Measurements from ENCODE around the gene MBOAT2. TPM values are rescaled to one million over a fixed set of nuclear protein-coding genes. Genes with fewer than 3 reads are reported as not detected.

MBOAT2 gene
- total and polyA plus RNA-seq, 2 experiments from 2014 or later, result 15.9 to 22.7 TPM

GRCh38 chr2:8976442-8977259 is 26.8 kb downstream of the MBOAT2 start:
- H3F3A ChIP-seq (replicated peaks; ENCODE audit: low read depth), result no peaks in the 10 kb centered on the region
- no peak for ATAC-seq
- no peaks in the 10 kb centered on the region for H3K9me2 ChIP-seq (ENCODE audit: insufficient read depth)
- Mint-ChIP-seq H3K27me3 (ENCODE audit: insufficient read depth, low read depth, poor library complexity) (peaks cover 2% of the 10 kb centered on the region), H3K27ac (no peak overlapping the region), H3K4me3 (no peak overlapping the region), H3K36me3 (ENCODE audit: low read depth) (no peaks in the 10 kb centered on the region; the same call in 2 of the 3 replicates), H3K9me3 (no peaks in the 10 kb centered on the region; the same call in 1 of the 3 replicates), H3K4me1 (peaks cover 12% of the 10 kb centered on the region; the same call in 2 of the 3 replicates)
- DNase-seq (ENCODE audit: low spot score), result no peak
- H3K4me2 ChIP-seq, result no peak overlapping the region
- no peaks in the 10 kb centered on the region for H3K27me3 ChIP-seq (ENCODE audit: insufficient read depth)
- no peaks in the 10 kb centered on the region for H3K36me3 ChIP-seq (ENCODE audit: insufficient read depth)
- peaks cover 99% of the 10 kb centered on the region for H3K79me2 ChIP-seq (replicated peaks; ENCODE audit: insufficient read depth)
- peaks cover 10% of the 10 kb centered on the region; the same call in 1 of the 2 replicates for H3K4me1 ChIP-seq (ENCODE audit: insufficient read depth)
- H3K4me3 ChIP-seq, result no peak overlapping the region
- TF ChIP-seq CREB1 (CRISPR knock-in tag; IDR thresholded peaks at IDR 0.05; ENCODE audit: low read depth) (no peak), ZNF331 (CRISPR knock-in tag; IDR thresholded peaks at IDR 0.05; ENCODE audit: low read depth) (no peak), STAT1 (IDR thresholded peaks at IDR 0.05; ENCODE audit: unreplicated experiment) (no peak), JUNB (IDR thresholded peaks at IDR 0.05; ENCODE audit: unreplicated experiment) (no peak), ETS1 (IDR thresholded peaks at IDR 0.05) (no peak), EZH2phosphoT487 (IDR thresholded peaks at IDR 0.05; ENCODE audit: unreplicated experiment) (no peak), CTCF (conservative IDR thresholded peaks at IDR 0.05; ENCODE audit: low read depth in 2 of 2) (no peak), NANOG (IDR thresholded peaks at IDR 0.05; ENCODE audit: borderline replicate concordance) (no peak)
- H2AFZ ChIP-seq, result no peak overlapping the region
- no peak overlapping the region for H3K27ac ChIP-seq (ENCODE audit: low read depth)
- H4K20me1 ChIP-seq (replicated peaks; ENCODE audit: insufficient read depth), result peaks cover 9% of the 10 kb centered on the region

DNA sequence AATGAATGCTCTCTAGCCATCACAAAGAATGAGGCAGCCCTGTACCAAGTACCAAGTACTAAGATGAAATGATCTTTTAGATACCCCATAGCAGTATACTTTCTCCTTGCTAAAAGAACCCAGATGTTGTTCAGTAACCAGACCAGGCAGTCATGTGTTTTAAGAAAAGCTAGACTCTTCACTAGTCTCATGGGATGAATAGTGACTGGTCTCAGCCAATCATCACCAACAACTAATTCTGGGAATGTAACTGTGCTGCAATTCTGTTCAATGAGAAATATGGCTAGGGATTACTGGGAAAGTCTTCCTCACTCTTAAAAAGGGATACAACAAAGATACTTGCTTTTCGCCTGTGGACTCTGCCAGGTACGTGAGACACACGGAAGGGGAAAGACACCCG is 29.5 kb downstream of the MBOAT2 start:
- H3K9me2 ChIP-seq (ENCODE audit: insufficient read depth), result no peaks in the 10 kb centered on the region
- no peak overlapping the region for H3K27ac ChIP-seq (ENCODE audit: low read depth)
- H3K4me2 ChIP-seq, result no peak overlapping the region
- ATAC-seq, result no peak
- H2AFZ ChIP-seq, result no peak overlapping the region
- no peaks in the 10 kb centered on the region for H3K36me3 ChIP-seq (ENCODE audit: insufficient read depth)
- H3K79me2 ChIP-seq (replicated peaks; ENCODE audit: insufficient read depth), result peaks cover 98% of the 10 kb centered on the region
- H4K20me1 ChIP-seq (replicated peaks; ENCODE audit: insufficient read depth), result peaks cover 6% of the 10 kb centered on the region; the same call in 1 of the 2 replicates
- Mint-ChIP-seq H3K36me3 (ENCODE audit: low read depth) (no peaks in the 10 kb centered on the region; the same call in 1 of the 3 replicates), H3K9me3 (peaks cover 3% of the 10 kb centered on the region; the same call in 2 of the 3 replicates), H3K4me3 (no peak overlapping the region), H3K27ac (no peak overlapping the region), H3K4me1 (no peaks in the 10 kb centered on the region), H3K27me3 (ENCODE audit: insufficient read depth, low read depth, poor library complexity) (no peaks in the 10 kb centered on the region)
- H3K4me3 ChIP-seq, result no peak overlapping the region
- H3K27me3 ChIP-seq (ENCODE audit: insufficient read depth), result no peaks in the 10 kb centered on the region
- H3K4me1 ChIP-seq (ENCODE audit: insufficient read depth), result no peaks in the 10 kb centered on the region
- no peaks in the 10 kb centered on the region for H3F3A ChIP-seq (replicated peaks; ENCODE audit: low read depth)
- DNase-seq (ENCODE audit: low spot score), result no peak
- TF ChIP-seq EZH2 (IDR thresholded peaks at IDR 0.05; ENCODE audit: low read depth, unreplicated experiment) (no peak), CTCF (conservative IDR thresholded peaks at IDR 0.05; ENCODE audit: low read depth in 2 of 2) (no peak), EZH2phosphoT487 (IDR thresholded peaks at IDR 0.05; ENCODE audit: unreplicated experiment) (no peak), NANOG (IDR thresholded peaks at IDR 0.05; ENCODE audit: borderline replicate concordance) (no peak), CREB1 (CRISPR knock-in tag; IDR thresholded peaks at IDR 0.05; ENCODE audit: low read depth) (no peak), ZNF331 (CRISPR knock-in tag; IDR thresholded peaks at IDR 0.05; ENCODE audit: low read depth) (no peak), ZNF114 (CRISPR knock-in tag; IDR thresholded peaks at IDR 0.05) (no peak), STAT1 (IDR thresholded peaks at IDR 0.05; ENCODE audit: unreplicated experiment) (no peak), JUNB (IDR thresholded peaks at IDR 0.05; ENCODE audit: unreplicated experiment) (no peak), POLR2AphosphoS5 (IDR thresholded peaks at IDR 0.05; ENCODE audit: low read depth) (no peak), ETS1 (IDR thresholded peaks at IDR 0.05) (no peak)
- TF ChIP-seq, protein P1, sequence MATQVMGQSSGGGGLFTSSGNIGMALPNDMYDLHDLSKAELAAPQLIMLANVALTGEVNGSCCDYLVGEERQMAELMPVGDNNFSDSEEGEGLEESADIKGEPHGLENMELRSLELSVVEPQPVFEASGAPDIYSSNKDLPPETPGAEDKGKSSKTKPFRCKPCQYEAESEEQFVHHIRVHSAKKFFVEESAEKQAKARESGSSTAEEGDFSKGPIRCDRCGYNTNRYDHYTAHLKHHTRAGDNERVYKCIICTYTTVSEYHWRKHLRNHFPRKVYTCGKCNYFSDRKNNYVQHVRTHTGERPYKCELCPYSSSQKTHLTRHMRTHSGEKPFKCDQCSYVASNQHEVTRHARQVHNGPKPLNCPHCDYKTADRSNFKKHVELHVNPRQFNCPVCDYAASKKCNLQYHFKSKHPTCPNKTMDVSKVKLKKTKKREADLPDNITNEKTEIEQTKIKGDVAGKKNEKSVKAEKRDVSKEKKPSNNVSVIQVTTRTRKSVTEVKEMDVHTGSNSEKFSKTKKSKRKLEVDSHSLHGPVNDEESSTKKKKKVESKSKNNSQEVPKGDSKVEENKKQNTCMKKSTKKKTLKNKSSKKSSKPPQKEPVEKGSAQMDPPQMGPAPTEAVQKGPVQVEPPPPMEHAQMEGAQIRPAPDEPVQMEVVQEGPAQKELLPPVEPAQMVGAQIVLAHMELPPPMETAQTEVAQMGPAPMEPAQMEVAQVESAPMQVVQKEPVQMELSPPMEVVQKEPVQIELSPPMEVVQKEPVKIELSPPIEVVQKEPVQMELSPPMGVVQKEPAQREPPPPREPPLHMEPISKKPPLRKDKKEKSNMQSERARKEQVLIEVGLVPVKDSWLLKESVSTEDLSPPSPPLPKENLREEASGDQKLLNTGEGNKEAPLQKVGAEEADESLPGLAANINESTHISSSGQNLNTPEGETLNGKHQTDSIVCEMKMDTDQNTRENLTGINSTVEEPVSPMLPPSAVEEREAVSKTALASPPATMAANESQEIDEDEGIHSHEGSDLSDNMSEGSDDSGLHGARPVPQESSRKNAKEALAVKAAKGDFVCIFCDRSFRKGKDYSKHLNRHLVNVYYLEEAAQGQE (IDR thresholded peaks at IDR 0.05; ENCODE audit: unreplicated experiment), result no peak

All from GM23338 (cell line).